ENCODE results near the gene MADD. TPM values are rescaled to one million over a fixed set of nuclear protein-coding genes. Genes with fewer than 3 reads are reported as not detected.

MADD gene
- total and polyA plus RNA-seq, 10 of the 15 experiments (the other 5 are each of a cell fraction or from before 2014, with no cell fraction given), result 0.47 to 35.4 (median 17.6) TPM

GRCh38 chr11:47248304-47248663, 21.6 kb upstream of the MADD start:
- ATAC-seq (peak; percentile 61), DNase-seq (ENCODE audit: low read depth, low spot score) (peak; percentile 39), FAIRE-seq (no peak)
- TSS peak; percentile 88 for BruUV-seq (replicated peaks)
- H3K79me2 ChIP-seq (ENCODE audit: control insufficient read depth, insufficient read depth, low read length), result peaks cover 25% of the 10 kb centered on the region
- SMC1A ChIA-PET (ENCODE audit: uncharacterized antibody, unreplicated experiment), result interaction anchor here (0.5 to 3.7 kb wide), 16 partner anchors 9 to 205 kb away, joined by 3 to 36 read pairs (median 4); partner anchors contain the start of genes DDB2 and NR1H3
- peaks cover 0 to 5% of the 10 kb centered on the region in 2 experiments; a peak in 2 of 4 replicates for H3K36me3 ChIP-seq (ENCODE audit: control insufficient read depth in 2 of 2, insufficient read depth in 2 of 2, low read length in 1 of 2)
- peak overlapping the region; percentile 100 for H2AFZ ChIP-seq (ENCODE audit: control insufficient read depth, low read depth, low read length)
- TF ChIP-seq HDAC6 (IDR thresholded peaks at IDR 0.05; ENCODE audit: unreplicated experiment) (no peak), RUNX3 (IDR thresholded peaks at IDR 0.05; ENCODE audit: low read length) (peak; percentile 72), SREBF1 (IDR thresholded peaks at IDR 0.05; ENCODE audit: low read length) (no peak), MTA3 (IDR thresholded peaks at IDR 0.05; ENCODE audit: borderline replicate concordance, low read length) (peak; percentile 53; the same call in 1 of the 2 replicates), EP300 (IDR thresholded peaks at IDR 0.05; ENCODE audit: borderline replicate concordance in 1 of 2, control insufficient read depth in 1 of 2, low read depth in 2 of 2, low read length in 2 of 2) (peak in 1 of 2 experiments; percentile 40; a peak in 1 of 4 replicates), DPF2 (IDR thresholded peaks at IDR 0.05) (0 out of 2 replicates have a peak, but pooled peaks have one; percentile 67), JUNB (IDR thresholded peaks at IDR 0.05) (no peak), SPI1 (IDR thresholded peaks at IDR 0.05; ENCODE audit: borderline replicate concordance, insufficient read depth, low read depth, low read length) (peak; percentile 95), IRF4 (IDR thresholded peaks at IDR 0.05; ENCODE audit: low read depth, low read length) (0 out of 2 replicates have a peak, but pooled peaks have one; percentile 50), IKZF2 (IDR thresholded peaks at IDR 0.05) (peak; percentile 62 to 80; a peak in 2 of 4 replicates), SUZ12 (IDR thresholded peaks at IDR 0.05; ENCODE audit: unreplicated experiment) (no peak), BACH1 (IDR thresholded peaks at IDR 0.05; ENCODE audit: borderline replicate concordance) (no peak), TAF1 (IDR thresholded peaks at IDR 0.05; ENCODE audit: borderline replicate concordance, low read depth, low read length) (no peak), NFIC (IDR thresholded peaks at IDR 0.05; ENCODE audit: low read depth, low read length) (peak; percentile 48; the same call in 1 of the 2 replicates), CHD1 (IDR thresholded peaks at IDR 0.05; ENCODE audit: low read depth, low read length) (no peak), EED (IDR thresholded peaks at IDR 0.05; ENCODE audit: low read depth) (peak; percentile 74; the same call in 1 of the 2 replicates), ZBTB11 (CRISPR knock-in tag; IDR thresholded peaks at IDR 0.05) (no peak), STAT3 (IDR thresholded peaks at IDR 0.05; ENCODE audit: low read depth, low read length) (0 out of 2 replicates have a peak, but pooled peaks have one; percentile 35)
- peak overlapping the region; percentile 97 for H3K4me2 ChIP-seq (ENCODE audit: control insufficient read depth, insufficient read depth)
- H3K27me3 ChIP-seq (replicated peaks in 1 of 2; ENCODE audit: control insufficient read depth in 2 of 2, insufficient read depth in 2 of 2, low read length in 1 of 2), result no peaks in the 10 kb centered on the region
- peak overlapping the region; percentile 93 for H3K9ac ChIP-seq (ENCODE audit: control insufficient read depth, insufficient read depth, low read length)
- POLR2A ChIA-PET, result interaction anchor here (0.6 to 4.8 kb wide), 17 partner anchors 9 to 600 kb away, joined by 3 to 63 read pairs (median 4); partner anchors contain the start of genes DDB2, MADD, NUP160 and PSMC3
- H3K9me3 ChIP-seq (replicated peaks; ENCODE audit: control insufficient read depth, insufficient read depth, low read length), result no peaks in the 10 kb centered on the region
- H3K27ac ChIP-seq (ENCODE audit: control insufficient read depth, insufficient read depth), result peak overlapping the region; percentile 90
- RAD21 ChIA-PET (ENCODE audit: unreplicated experiment), result interaction anchor here (1.1 to 3.9 kb wide), 13 partner anchors 11 to 547 kb away, joined by 3 to 65 read pairs (median 4); partner anchors contain the start of genes ARHGAP1, DDB2, PSMC3 and SLC39A13
- no peaks in the 10 kb centered on the region for H4K20me1 ChIP-seq (ENCODE audit: control insufficient read depth, insufficient read depth)
- CTCF ChIA-PET, result interaction anchor here (0.9 to 3.4 kb wide), 18 partner anchors 9 to 178 kb away, joined by 3 to 37 read pairs (median 4); partner anchors contain the start of genes ARFGAP2, DDB2, NR1H3 and PSMC3
- intact Hi-C loops (cut with micrococcal nuclease; ENCODE audit: unreplicated experiment) (loop anchor here (2.0 kb wide), 1 partner anchor 71 kb away; the partner anchor contains the start of gene ARFGAP2), in situ Hi-C loops (cut with MboI) (no loop called here)
- H3K4me1 ChIP-seq (ENCODE audit: control insufficient read depth, insufficient read depth, low read length), result peaks cover 8% of the 10 kb centered on the region
- WGBS (ENCODE audit: insufficient coverage, insufficient replicate concordance, low lambda C conversion rate, missing lambda C conversion rate), result 0% methylated on average over 7 of the region's 7 CpGs
- H3K4me3 ChIP-seq, result peak overlapping the region; percentile 91

Measured in GM12878 (cell line).